ENCODE results near the gene SMYD3.

Gene SMYD3

DNA sequence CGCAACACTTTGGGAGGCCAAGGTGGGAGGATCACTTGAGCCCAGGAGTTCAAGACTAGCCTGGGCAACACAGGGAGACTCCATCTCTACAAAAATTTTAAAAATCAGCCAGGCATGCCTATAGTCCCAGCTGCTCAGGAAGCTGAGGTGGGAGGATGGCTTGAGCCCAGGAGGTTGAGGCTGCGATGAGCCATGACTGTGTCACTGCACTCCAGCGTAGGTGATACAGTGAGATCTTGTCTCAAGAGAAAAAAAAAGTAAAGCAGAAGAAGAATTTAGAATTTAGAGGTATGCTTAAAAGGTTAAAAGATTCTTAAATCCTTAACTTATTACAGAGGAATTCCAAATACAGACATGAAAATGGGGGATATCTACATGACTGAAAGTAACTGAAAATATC lies 79.5 kb downstream of the SMYD3 start:
- H3K4ac ChIP-seq (ENCODE audit: low read depth in 1 of 2, low read length in 2 of 2) = no peak overlapping the region

DNA sequence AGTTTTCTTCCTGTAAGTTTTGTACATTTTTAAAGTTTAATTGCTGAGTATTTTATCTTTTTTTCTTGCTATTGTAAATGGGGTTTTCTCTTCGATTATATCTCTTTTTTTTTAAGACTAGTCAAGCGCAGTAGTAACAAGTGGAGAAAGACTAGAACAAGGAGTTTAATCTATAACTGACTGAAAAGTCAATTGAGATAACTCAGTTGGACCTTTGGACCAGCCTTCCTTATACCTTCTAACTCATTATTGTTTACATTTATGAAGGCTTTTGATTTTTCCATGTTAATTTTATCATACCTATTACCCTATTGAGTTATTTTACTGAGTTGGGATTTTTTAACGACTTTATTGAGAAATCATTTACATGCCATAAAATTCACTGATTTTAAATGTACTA lies 81.2 kb downstream of the SMYD3 start:
- H3K4me3 ChIP-seq (ENCODE audit: insufficient read depth in 1 of 2, low read depth in 1 of 2, low read length in 2 of 2) = no peak overlapping the region
- no peak overlapping the region for H2BK5ac ChIP-seq (ENCODE audit: low read depth, low read length, poor library complexity, severe bottlenecking)
- H3K4me2 ChIP-seq (ENCODE audit: low read length, poor library complexity, severe bottlenecking) = no peak overlapping the region
- no peak overlapping the region for H2BK12ac ChIP-seq (ENCODE audit: low read length in 2 of 2)
- no peak overlapping the region for H4K91ac ChIP-seq (ENCODE audit: low read length)
- H3K27me3 ChIP-seq (ENCODE audit: control insufficient read depth in 1 of 2, insufficient read depth in 1 of 2, low read length in 2 of 2) = no peaks in the 10 kb centered on the region
- no peaks in the 10 kb centered on the region for H3K36me3 ChIP-seq (ENCODE audit: control insufficient read depth in 1 of 2, insufficient read depth in 2 of 2, low read depth in 1 of 2, low read length in 2 of 2)
- H2BK120ac ChIP-seq (ENCODE audit: low read depth, low read length) = no peak overlapping the region
- H3K79me1 ChIP-seq (replicated peaks; ENCODE audit: low read length, poor library complexity, severe bottlenecking) = peaks cover 11% of the 10 kb centered on the region
- no peak overlapping the region for H3K14ac ChIP-seq (ENCODE audit: low read length in 2 of 2)
- H2BK15ac ChIP-seq (ENCODE audit: low read depth, poor library complexity, severe bottlenecking) = no peak overlapping the region
- H2AFZ ChIP-seq (ENCODE audit: low read depth, low read length) = no peak overlapping the region
- H3K23ac ChIP-seq (ENCODE audit: low read length in 2 of 2) = no peak overlapping the region
- H3K4me1 ChIP-seq (ENCODE audit: control insufficient read depth, insufficient read depth, low read depth, low read length) = peaks cover 6% of the 10 kb centered on the region
- no peak for DNase-seq
- no peak overlapping the region for H3K4ac ChIP-seq (ENCODE audit: low read depth in 1 of 2, low read length in 2 of 2)
- H3K27ac ChIP-seq (ENCODE audit: low read length, poor library complexity, severe bottlenecking) = no peak overlapping the region
- no peak overlapping the region for H4K8ac ChIP-seq (ENCODE audit: low read length)
- H3K9ac ChIP-seq (ENCODE audit: low read length) = no peak overlapping the region
- no peak overlapping the region for H2AK5ac ChIP-seq (ENCODE audit: low read length, severe bottlenecking)
- no peak overlapping the region for H3K18ac ChIP-seq (ENCODE audit: low read depth in 1 of 2, low read length in 2 of 2)
- WGBS = no CpG with 5 or more reads among the region's 3 CpGs
- no peaks in the 10 kb centered on the region for H3K9me3 ChIP-seq (ENCODE audit: control insufficient read depth, low read length)

More for the DNA sequence above, 79.5 kb downstream of the SMYD3 start:
- H2AK5ac ChIP-seq (ENCODE audit: low read length, severe bottlenecking) = peak overlapping the region; percentile 17
- H3K4me2 ChIP-seq (ENCODE audit: low read length, poor library complexity, severe bottlenecking) = no peak overlapping the region
- peaks cover 13% of the 10 kb centered on the region for H3K79me1 ChIP-seq (replicated peaks; ENCODE audit: low read length, poor library complexity, severe bottlenecking)
- no peak overlapping the region for H4K8ac ChIP-seq (ENCODE audit: low read length)
- H2BK15ac ChIP-seq (ENCODE audit: low read depth, poor library complexity, severe bottlenecking) = no peak overlapping the region
- H3K4me1 ChIP-seq (ENCODE audit: control insufficient read depth, insufficient read depth, low read depth, low read length) = peaks cover 3% of the 10 kb centered on the region
- no peak for DNase-seq
- H3K23ac ChIP-seq (ENCODE audit: low read length in 2 of 2) = no peak overlapping the region
- no peak overlapping the region for H2AFZ ChIP-seq (ENCODE audit: low read depth, low read length)
- H4K91ac ChIP-seq (ENCODE audit: low read length) = no peak overlapping the region
- H3K27me3 ChIP-seq (ENCODE audit: control insufficient read depth in 1 of 2, insufficient read depth in 1 of 2, low read length in 2 of 2) = no peaks in the 10 kb centered on the region
- H2BK12ac ChIP-seq (ENCODE audit: low read length in 2 of 2) = peak overlapping the region in 1 of 2 experiments; percentile 15
- H3K9ac ChIP-seq (ENCODE audit: low read length) = peak overlapping the region; percentile 13
- no peaks in the 10 kb centered on the region for H3K9me3 ChIP-seq (ENCODE audit: control insufficient read depth, low read length)
- H3K36me3 ChIP-seq (ENCODE audit: control insufficient read depth in 1 of 2, insufficient read depth in 2 of 2, low read depth in 1 of 2, low read length in 2 of 2) = no peaks in the 10 kb centered on the region
- no peak overlapping the region for H3K14ac ChIP-seq (ENCODE audit: low read length in 2 of 2)
- 97% methylated on average over 2 of the region's 3 CpGs for WGBS
- no peak overlapping the region for H2BK5ac ChIP-seq (ENCODE audit: low read depth, low read length, poor library complexity, severe bottlenecking)
- H3K4me3 ChIP-seq (ENCODE audit: insufficient read depth in 1 of 2, low read depth in 1 of 2, low read length in 2 of 2) = no peak overlapping the region
- no peak overlapping the region for H3K27ac ChIP-seq (ENCODE audit: low read length, poor library complexity, severe bottlenecking)
- no peak overlapping the region for H2BK120ac ChIP-seq (ENCODE audit: low read depth, low read length)
- no peak overlapping the region for H3K18ac ChIP-seq (ENCODE audit: low read depth in 1 of 2, low read length in 2 of 2)

DNA sequence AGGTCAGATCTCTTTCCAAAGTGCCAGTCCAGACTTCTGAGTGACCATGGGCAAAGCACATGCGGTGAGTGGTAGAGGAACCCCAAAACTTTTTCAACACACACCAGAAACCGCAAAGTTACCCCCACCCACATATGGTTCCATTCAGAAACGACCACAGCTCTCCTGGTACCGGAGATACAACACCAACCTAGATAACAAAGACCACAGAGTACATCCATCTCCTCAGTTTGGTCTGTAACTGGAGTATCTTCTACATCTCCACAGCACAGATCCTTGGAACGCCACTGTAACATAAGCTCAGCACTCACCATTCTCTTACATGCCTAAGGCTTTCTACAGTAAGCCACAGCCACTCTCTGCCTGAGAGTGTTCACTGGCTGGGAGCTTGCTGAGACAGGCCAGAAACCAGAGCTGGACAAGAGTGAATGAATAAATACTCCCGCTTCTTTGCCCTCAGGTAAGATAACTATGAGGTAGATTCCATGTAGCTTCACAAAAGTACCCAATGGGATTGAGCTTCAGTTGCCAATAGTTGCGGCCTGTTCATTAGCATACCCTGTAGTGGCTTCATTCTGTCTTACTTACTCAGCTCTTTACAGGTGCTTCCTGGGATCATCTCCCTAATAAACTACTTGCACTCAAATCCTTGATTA lies 81.8 kb downstream of the SMYD3 start:
- Histone ChIP-seq H2BK15ac (ENCODE audit: low read depth, poor library complexity, severe bottlenecking) (no peak overlapping the region), H2AK5ac (ENCODE audit: low read length, severe bottlenecking) (no peak overlapping the region), H3K9ac (ENCODE audit: low read length) (no peak overlapping the region), H2AFZ (ENCODE audit: low read depth, low read length) (no peak overlapping the region), H2BK12ac (ENCODE audit: low read length in 2 of 2) (no peak overlapping the region), H2BK120ac (ENCODE audit: low read depth, low read length) (no peak overlapping the region), H4K8ac (ENCODE audit: low read length) (no peak overlapping the region), H4K91ac (ENCODE audit: low read length) (no peak overlapping the region), H3K18ac (ENCODE audit: low read depth in 1 of 2, low read length in 2 of 2) (peak overlapping the region in 1 of 2 experiments; percentile 52), H3K14ac (ENCODE audit: low read length in 2 of 2) (no peak overlapping the region), H3K4me1 (ENCODE audit: control insufficient read depth, insufficient read depth, low read depth, low read length) (peaks cover 6% of the 10 kb centered on the region), H3K23ac (ENCODE audit: low read length in 2 of 2) (no peak overlapping the region), H3K79me1 (replicated peaks; ENCODE audit: low read length, poor library complexity, severe bottlenecking) (peaks cover 9% of the 10 kb centered on the region), H2BK5ac (ENCODE audit: low read depth, low read length, poor library complexity, severe bottlenecking) (no peak overlapping the region), H3K36me3 (ENCODE audit: control insufficient read depth in 1 of 2, insufficient read depth in 2 of 2, low read depth in 1 of 2, low read length in 2 of 2) (no peaks in the 10 kb centered on the region), H3K4ac (ENCODE audit: low read depth in 1 of 2, low read length in 2 of 2) (peak overlapping the region in 1 of 2 experiments; percentile 26), H3K27me3 (ENCODE audit: control insufficient read depth in 1 of 2, insufficient read depth in 1 of 2, low read length in 2 of 2) (no peaks in the 10 kb centered on the region), H3K4me3 (ENCODE audit: insufficient read depth in 1 of 2, low read depth in 1 of 2, low read length in 2 of 2) (no peak overlapping the region), H3K9me3 (ENCODE audit: control insufficient read depth, low read length) (no peaks in the 10 kb centered on the region), H3K4me2 (ENCODE audit: low read length, poor library complexity, severe bottlenecking) (no peak overlapping the region), H3K27ac (ENCODE audit: low read length, poor library complexity, severe bottlenecking) (no peak overlapping the region)
- no peak for DNase-seq
- WGBS = 95% methylated on average over 7 of the region's 7 CpGs

DNA sequence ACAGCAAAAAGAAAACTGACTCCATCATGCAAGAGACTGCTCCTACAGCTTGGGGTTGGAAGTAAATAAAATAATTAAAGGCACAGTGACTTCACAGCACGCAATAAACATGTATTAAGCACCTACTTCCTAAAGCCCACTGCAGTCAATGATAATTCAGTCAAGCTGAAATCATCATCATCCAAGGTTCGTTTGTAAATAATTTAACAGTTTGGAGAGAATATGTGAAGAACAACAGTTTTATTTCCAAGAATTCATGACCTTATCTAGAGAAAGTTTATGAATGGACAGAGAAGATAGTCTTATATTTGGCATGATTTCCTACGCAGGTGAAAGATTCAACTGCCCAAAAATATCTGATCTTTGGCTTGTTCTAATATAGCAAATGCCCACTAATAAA lies 86.8 kb downstream of the SMYD3 start:
- H3K4me3 ChIP-seq (ENCODE audit: insufficient read depth in 1 of 2, low read depth in 1 of 2, low read length in 2 of 2) = no peak overlapping the region
- no peak overlapping the region for H3K14ac ChIP-seq (ENCODE audit: low read length in 2 of 2)
- no CpG with 5 or more reads among the region's 3 CpGs for WGBS
- H2AFZ ChIP-seq (ENCODE audit: low read depth, low read length) = no peak overlapping the region
- no peak overlapping the region for H3K27ac ChIP-seq (ENCODE audit: low read length, poor library complexity, severe bottlenecking)
- no peak for DNase-seq
- H3K4me1 ChIP-seq (ENCODE audit: control insufficient read depth, insufficient read depth, low read depth, low read length) = peaks cover 3% of the 10 kb centered on the region
- H3K23ac ChIP-seq (ENCODE audit: low read length in 2 of 2) = no peak overlapping the region
- no peak overlapping the region for H2BK15ac ChIP-seq (ENCODE audit: low read depth, poor library complexity, severe bottlenecking)
- no peak overlapping the region for H4K91ac ChIP-seq (ENCODE audit: low read length)
- no peak overlapping the region for H3K9ac ChIP-seq (ENCODE audit: low read length)
- no peaks in the 10 kb centered on the region for H3K9me3 ChIP-seq (ENCODE audit: control insufficient read depth, low read length)
- H4K8ac ChIP-seq (ENCODE audit: low read length) = no peak overlapping the region
- H2AK5ac ChIP-seq (ENCODE audit: low read length, severe bottlenecking) = no peak overlapping the region
- H3K4me2 ChIP-seq (ENCODE audit: low read length, poor library complexity, severe bottlenecking) = no peak overlapping the region
- H2BK5ac ChIP-seq (ENCODE audit: low read depth, low read length, poor library complexity, severe bottlenecking) = no peak overlapping the region
- no peak overlapping the region for H2BK120ac ChIP-seq (ENCODE audit: low read depth, low read length)
- H3K27me3 ChIP-seq (ENCODE audit: control insufficient read depth in 1 of 2, insufficient read depth in 1 of 2, low read length in 2 of 2) = no peaks in the 10 kb centered on the region
- H3K36me3 ChIP-seq (ENCODE audit: control insufficient read depth in 1 of 2, insufficient read depth in 2 of 2, low read depth in 1 of 2, low read length in 2 of 2) = peaks cover 0 to 7% of the 10 kb centered on the region in 2 experiments
- peaks cover 19% of the 10 kb centered on the region for H3K79me1 ChIP-seq (replicated peaks; ENCODE audit: low read length, poor library complexity, severe bottlenecking)
- no peak overlapping the region for H2BK12ac ChIP-seq (ENCODE audit: low read length in 2 of 2)
- no peak overlapping the region for H3K18ac ChIP-seq (ENCODE audit: low read depth in 1 of 2, low read length in 2 of 2)
- H3K4ac ChIP-seq (ENCODE audit: low read depth in 1 of 2, low read length in 2 of 2) = no peak overlapping the region
